SH-SY5Y (cell line): ENCODE results near the gene MPST.

ENCODE experiments used
- GATA2 ChIP-seq: IDR thresholded peaks from 2 replicates; pipeline ENCODE4 v1.6.1; 2011; ENCODE audit warnings: mild to moderate bottlenecking, low read depth, low read length
- GATA3 ChIP-seq: IDR thresholded peaks from 2 replicates; pipeline ENCODE4 v1.6.1; 2011; ENCODE audit warnings: low read depth, mild to moderate bottlenecking, low read length, moderate library complexity

- no peak for TF ChIP-seq GATA2
- TF ChIP-seq GATA3: no peak
Measured at GRCh38 chr22:37032535-37033460, 13.3 kb downstream of the MPST start.
